Thymus (tissue), 14 donors: ENCODE results near the gene NPAT. TPM values are rescaled to one million over a fixed set of nuclear protein-coding genes. Genes with fewer than 3 reads are reported as not detected.
A peak's percentile ranks its signal among the peaks of the same experiment; 100 is the strongest.

Experiments
- DNase-seq, 9 donors: peaks; one replicate each; pipeline ENCODE4 v3.0.0-alpha.2; 2013; ENCODE audit warnings: low spot score in 9 of 9, low read depth in 6 of 9, missing footprints in 1 of 9
- H3K27ac ChIP-seq, 2 donors: one replicate each; pipeline ENCODE4 v1.5.1; 2013; ENCODE audit warnings: control low read depth in 1 of 2, low read depth in 1 of 2, low read length in 1 of 2, mild to moderate bottlenecking in 1 of 2, moderate library complexity in 1 of 2
- H3K27me3 ChIP-seq, 2 donors: one replicate each; pipeline ENCODE4 v1.5.1; 2013; ENCODE audit warnings: low read length in 1 of 2; ENCODE audit not compliant: control insufficient read depth in 2 of 2, insufficient read depth in 1 of 2
- H3K36me3 ChIP-seq, 2 donors: one replicate each; pipeline ENCODE4 v1.5.1; 2013; ENCODE audit warnings: low read length in 1 of 2, mild to moderate bottlenecking in 1 of 2, moderate library complexity in 1 of 2; ENCODE audit not compliant: control insufficient read depth in 2 of 2, insufficient read depth in 2 of 2
- H3K4me1 ChIP-seq, 2 donors: one replicate each; pipeline ENCODE4 v1.5.1; 2013; ENCODE audit warnings: low read length in 2 of 2; ENCODE audit not compliant: control insufficient read depth in 2 of 2, insufficient read depth in 2 of 2
- H3K4me3 ChIP-seq, 2 donors: one replicate each; pipeline ENCODE4 v1.5.1; 2013; ENCODE audit warnings: low read length in 2 of 2, control low read depth in 1 of 2, mild to moderate bottlenecking in 1 of 2
- H3K9me3 ChIP-seq, 2 donors: one replicate each; pipeline ENCODE4 v1.5.1; 2013; ENCODE audit warnings: low read length in 1 of 2, mild to moderate bottlenecking in 1 of 2; ENCODE audit not compliant: control insufficient read depth in 2 of 2, insufficient read depth in 1 of 2
- WGBS: extraction: QIAGEN DNeasy Blood & Tissue Kit; methylation state at CpG from one replicate; pipeline ENCODE4 v1.1.7; 2013; 5-methylcytosine and 5-hydroxymethylcytosine counted together
- long read RNA-seq, 10 donors: transcript quantifications; one replicate each; lab custom pipeline, GENCODE V29; 2026
- polyA plus RNA-seq: library from polyadenylated mRNA; stranded (reverse); fragments of 200-250 nt; gene quantifications from one replicate; pipeline ENCODE4 v1.2.3, GENCODE V29; 2013
- total RNA-seq: library from RNA; stranded (reverse); fragments of 120-200 nt; gene quantifications from one replicate; pipeline ENCODE4 v1.2.4, GENCODE V29; 2013
- donor health status: healthy.

The NPAT gene
- total RNA-seq (16.9 TPM), polyA plus RNA-seq (8.8 TPM)
- long read RNA-seq, donor 1: 0 reads
- long read RNA-seq, donor 2: 0 reads
- long read RNA-seq, donor 3, partial matches to known transcripts: 7 of 7 reads
- long read RNA-seq, donor 3, other reads (novel, unspliced or antisense): 0 of 7 reads
- long read RNA-seq, donor 4: 0 reads
- long read RNA-seq, donor 5, partial matches to known transcripts: 5 of 5 reads
- long read RNA-seq, donor 5, other reads (novel, unspliced or antisense): 0 of 5 reads
- long read RNA-seq, donor 6: 0 reads
- long read RNA-seq, donor 7: 0 reads
- long read RNA-seq, donor 8: 0 reads
- long read RNA-seq, donor 9, partial matches to known transcripts: 5 of 5 reads
- long read RNA-seq, donor 9, other reads (novel, unspliced or antisense): 0 of 5 reads
- long read RNA-seq, donor 10, partial matches to known transcripts: 28 of 28 reads
- long read RNA-seq, donor 10, other reads (novel, unspliced or antisense): 0 of 28 reads

GRCh38 chr11:108222574-108223347 is at the start of gene NPAT, which contains the start of gene ATM:
Gene NPAT, minus strand, starts transcription at chr11:108222638. Its CDS starts 102 bp downstream, at chr11:108222536.
Gene ATM, plus strand, starts transcription at chr11:108223067. Its CDS starts 4,558 bp downstream, at chr11:108227625.
- H3K27me3 ChIP-seq: no peaks in the 10 kb centered on the region
- H3K36me3 ChIP-seq: no peaks in the 10 kb centered on the region
- under 1% methylated on average over 70 of the region's 70 CpGs for WGBS
- H3K4me1 ChIP-seq: peaks cover 13 to 14% of the 10 kb centered on the region in 2 donors
- peak; percentile 94 to 99 (median 96) for DNase-seq
- H3K4me3 ChIP-seq: peak within 1 kb of the TSS; percentile 76 to 97
- H3K9me3 ChIP-seq: no peaks in the 10 kb centered on the region
- peak within 1 kb of the TSS; percentile 95 to 97 for H3K27ac ChIP-seq

- H3K4me1 ChIP-seq: no peaks in the 10 kb centered on the region
- no peak overlapping the region for H3K27ac ChIP-seq
- no peak overlapping the region for H3K4me3 ChIP-seq
- no peaks in the 10 kb centered on the region for H3K9me3 ChIP-seq
- H3K36me3 ChIP-seq: peaks cover 7 to 32% of the 10 kb centered on the region in 2 donors
- no peaks in the 10 kb centered on the region for H3K27me3 ChIP-seq
- DNase-seq: no peak
- 96% methylated on average over 3 of the region's 3 CpGs for whole genome bisulfite sequencing
These were observed 47.1 kb upstream of the NPAT start for GRCh38 chr11:108269583-108269982.

GRCh38 chr11:108253176-108253575 is 30.7 kb upstream of the NPAT start:
- Histone ChIP-seq H3K27ac (no peak overlapping the region), H3K4me1 (no peaks in the 10 kb centered on the region), H3K36me3 (peaks cover 14 to 45% of the 10 kb centered on the region in 2 donors), H3K27me3 (no peaks in the 10 kb centered on the region), H3K4me3 (no peak overlapping the region), H3K9me3 (no peaks in the 10 kb centered on the region)
- WGBS: 95% methylated on average over 1 of the region's 1 CpG
- DNase-seq: no peak

GRCh38 chr11:108246885-108247284 is 24.4 kb upstream of the NPAT start:
- Histone ChIP-seq H3K4me3 (no peak overlapping the region), H3K9me3 (no peaks in the 10 kb centered on the region), H3K27me3 (no peaks in the 10 kb centered on the region), H3K36me3 (peaks cover 3 to 35% of the 10 kb centered on the region in 2 donors), H3K27ac (no peak overlapping the region), H3K4me1 (no peaks in the 10 kb centered on the region)
- 99% methylated on average over 2 of the region's 2 CpGs for WGBS
- no peak for DNase-seq

- no peaks in the 10 kb centered on the region for H3K9me3 ChIP-seq
- H3K4me1 ChIP-seq: no peaks in the 10 kb centered on the region
- no peak overlapping the region for H3K27ac ChIP-seq
- H3K36me3 ChIP-seq: peaks cover 3 to 33% of the 10 kb centered on the region in 2 donors
- no peak for DNase-seq
- H3K4me3 ChIP-seq: no peak overlapping the region
- over 99% methylated on average over 3 of the region's 3 CpGs for WGBS
- no peaks in the 10 kb centered on the region for H3K27me3 ChIP-seq
These were observed 23.9 kb upstream of the NPAT start for GRCh38 chr11:108246308-108246707.

- over 99% methylated on average over 2 of the region's 2 CpGs for WGBS
- no peak overlapping the region for H3K27ac ChIP-seq
- peaks cover 2 to 13% of the 10 kb centered on the region in 2 donors for H3K4me1 ChIP-seq
- H3K4me3 ChIP-seq: no peak overlapping the region
- no peaks in the 10 kb centered on the region for H3K9me3 ChIP-seq
- no peak for DNase-seq
- H3K36me3 ChIP-seq: peaks cover 0 to 20% of the 10 kb centered on the region in 2 donors
- no peaks in the 10 kb centered on the region for H3K27me3 ChIP-seq
These were observed 20.0 kb upstream of the NPAT start for GRCh38 chr11:108242422-108242821.

- no peak for DNase-seq
- no peak overlapping the region for H3K27ac ChIP-seq
- no peak overlapping the region for H3K4me3 ChIP-seq
- no peaks in the 10 kb centered on the region for H3K27me3 ChIP-seq
- peaks cover 0 to 22% of the 10 kb centered on the region in 2 donors for H3K36me3 ChIP-seq
- H3K9me3 ChIP-seq: no peaks in the 10 kb centered on the region
- H3K4me1 ChIP-seq: peaks cover 4 to 17% of the 10 kb centered on the region in 2 donors
- WGBS: 93% methylated on average over 4 of the region's 4 CpGs
These were observed 19.0 kb upstream of the NPAT start for GRCh38 chr11:108241330-108242037.

GRCh38 chr11:108239076-108239475 is 16.6 kb upstream of the NPAT start:
- peaks cover 0 to 16% of the 10 kb centered on the region in 2 donors for H3K36me3 ChIP-seq
- H3K4me1 ChIP-seq: peaks cover 7 to 25% of the 10 kb centered on the region in 2 donors
- no peaks in the 10 kb centered on the region for H3K27me3 ChIP-seq
- H3K9me3 ChIP-seq: no peaks in the 10 kb centered on the region
- no peak overlapping the region for H3K4me3 ChIP-seq
- DNase-seq: peak in 1 of 9 donors; percentile 73
- H3K27ac ChIP-seq: peak overlapping the region; percentile 19 to 33
